Prostate gland (tissue), 2 donors: ENCODE data around the gene MARCHF2.

ENCODE experiments used
- CTCF ChIP-seq, 4 experiments: fragments of 200-600 bp in 2 of 4; fragments of 450-650 bp in 2 of 4; sonication (generic) in 2 of 4; IDR thresholded peaks; 1 replicate in 3 of 4; 2 replicates in 1 of 4; pipeline ENCODE4 v1.5.1; 2016 to 2019; ENCODE audit warnings: antibody characterized with exemption in 4 of 4, mild to moderate bottlenecking in 2 of 4, moderate library complexity in 2 of 4
- POLR2A ChIP-seq: fragments of 450-650 bp; IDR thresholded peaks from one replicate; pipeline ENCODE4 v1.6.1; 2016; ENCODE audit warnings: antibody characterized with exemption, mild to moderate bottlenecking
- POLR2AphosphoS5 ChIP-seq: sonication (generic); formaldehyde crosslinking; IDR thresholded peaks from one replicate; pipeline ENCODE4 v1.6.1; 2017; ENCODE audit warnings: antibody characterized with exemption

GRCh38 chr19:8426283-8426682, 13.2 kb downstream of the MARCHF2 start:
- TF ChIP-seq CTCF (IDR thresholded peaks at IDR 0.05) = no peak
- TF ChIP-seq POLR2A = no peak
- no peak for TF ChIP-seq POLR2AphosphoS5
